Measurements from ENCODE around the gene ARID1B. TPM values are rescaled to one million over a fixed set of nuclear protein-coding genes. Genes with fewer than 3 reads are reported as not detected.

Gene ARID1B
- total and polyA plus RNA-seq, 2 of the 13 experiments (the other 11 are each of a cell fraction or from before 2014, with no cell fraction given): 20.1 to 32.6 TPM

- WGBS (ENCODE audit: low lambda C conversion rate): 96% methylated on average over 6 of the region's 6 CpGs
- Histone ChIP-seq H3K4me1 (ENCODE audit: insufficient read depth, low read length) (peaks cover 23% of the 10 kb centered on the region), H3K36me3 (replicated peaks in 1 of 2; ENCODE audit: control insufficient read depth in 1 of 2, insufficient read depth in 2 of 2, low read length in 2 of 2) (no peaks in the 10 kb centered on the region; a peak in 1 of 5 replicates), H3K27me3 (ENCODE audit: control insufficient read depth in 1 of 2, insufficient read depth in 2 of 2, low read length in 2 of 2) (no peaks in the 10 kb centered on the region), H3K79me2 (ENCODE audit: insufficient read depth, low read length) (peaks cover 92% of the 10 kb centered on the region), H3K4me3 (replicated peaks in 1 of 3; ENCODE audit: insufficient read depth in 1 of 3, low read depth in 2 of 3, low read length in 3 of 3) (no peak overlapping the region), H3K9ac (ENCODE audit: insufficient read depth, low read depth, low read length) (no peak overlapping the region), H2AFZ (ENCODE audit: low read length) (no peak overlapping the region), H3K4me2 (ENCODE audit: low read depth, low read length) (peak overlapping the region; percentile 19; the same call in 1 of the 2 replicates), H4K20me1 (ENCODE audit: insufficient read depth, low read length) (peaks cover 4% of the 10 kb centered on the region; the same call in 1 of the 2 replicates), H3K27ac (ENCODE audit: extremely low read length, insufficient read depth, low read length) (no peak overlapping the region), H3K9me3 (ENCODE audit: low read length) (no peaks in the 10 kb centered on the region)
- BruUV-seq (replicated peaks): no TSS peak
- TF ChIP-seq GATAD2A (CRISPR knock-in tag; IDR thresholded peaks at IDR 0.05) (0 out of 2 replicates have a peak, but pooled peaks have one; percentile 24), SIX1 (CRISPR knock-in tag; IDR thresholded peaks at IDR 0.05; ENCODE audit: borderline replicate concordance) (peak; percentile 54; the same call in 1 of the 2 replicates), TEAD2 (CRISPR knock-in tag; IDR thresholded peaks at IDR 0.05) (no peak)
- DNase-seq (ENCODE audit: low spot score) (peak; percentile 13), ATAC-seq (no peak), FAIRE-seq (no peak)
- ChIA-PET CTCF (ENCODE audit: low intra/inter-chr PET ratio, low total read pairs) (no interaction called here), POLR2A (no interaction called here)
- intact Hi-C loops (cut with micrococcal nuclease; ENCODE audit: unreplicated experiment) (no loop called here), in situ Hi-C loops (cut with HindIII; ENCODE audit: extremely low pct_ligation_motif_present, low pct_unique_long_range_greater_than_20kb) (no loop called here)
Observed at GRCh38 chr6:156845454-156846155, 68.4 kb downstream of the ARID1B start.

- no peak for FAIRE-seq
- Histone ChIP-seq H3K4me2 (ENCODE audit: low read depth, low read length) (no peak overlapping the region), H3K9me3 (ENCODE audit: low read length) (no peaks in the 10 kb centered on the region), H2AFZ (ENCODE audit: low read length) (no peak overlapping the region), H3K9ac (ENCODE audit: insufficient read depth, low read depth, low read length) (no peak overlapping the region), H3K36me3 (replicated peaks in 1 of 2; ENCODE audit: control insufficient read depth in 1 of 2, insufficient read depth in 2 of 2, low read length in 2 of 2) (no peaks in the 10 kb centered on the region; a peak in 1 of 5 replicates), H3K27me3 (ENCODE audit: control insufficient read depth in 1 of 2, insufficient read depth in 2 of 2, low read length in 2 of 2) (no peaks in the 10 kb centered on the region), H3K4me1 (ENCODE audit: insufficient read depth, low read length) (peaks cover 23% of the 10 kb centered on the region), H3K79me2 (ENCODE audit: insufficient read depth, low read length) (peaks cover 92% of the 10 kb centered on the region), H3K27ac (ENCODE audit: extremely low read length, insufficient read depth, low read length) (no peak overlapping the region), H3K4me3 (replicated peaks in 1 of 3; ENCODE audit: insufficient read depth in 1 of 3, low read depth in 2 of 3, low read length in 3 of 3) (no peak overlapping the region), H4K20me1 (ENCODE audit: insufficient read depth, low read length) (peaks cover 3% of the 10 kb centered on the region; the same call in 1 of the 2 replicates)
- CTCF ChIA-PET (ENCODE audit: low intra/inter-chr PET ratio, low total read pairs): no interaction called here
- TF ChIP-seq ZNF230 (CRISPR knock-in tag; IDR thresholded peaks at IDR 0.05): no peak
- no peak for TF ChIP-seq ZNF326 (CRISPR knock-in tag; IDR thresholded peaks at IDR 0.05; ENCODE audit: borderline replicate concordance)
- TF ChIP-seq HOXA7 (CRISPR knock-in tag; IDR thresholded peaks at IDR 0.05): no peak
- no peak for TF ChIP-seq CHCHD3 (CRISPR knock-in tag; IDR thresholded peaks at IDR 0.05)
- no peak for TF ChIP-seq PCBP2 (optimal IDR thresholded peaks at IDR 0.05; ENCODE audit: low read depth, low read length, poor library complexity, severe bottlenecking)
- TF ChIP-seq ZNF256 (CRISPR knock-in tag; conservative IDR thresholded peaks at IDR 0.05): no peak
- no peak for TF ChIP-seq ZNF879 (CRISPR knock-in tag; IDR thresholded peaks at IDR 0.05)
- intact Hi-C loops (cut with micrococcal nuclease; ENCODE audit: unreplicated experiment): no loop called here
- TSS peak; percentile 1 for BruUV-seq (replicated peaks)
- ATAC-seq: no peak; the same call in 2 of the 3 replicates
- WGBS (ENCODE audit: low lambda C conversion rate): 97% methylated on average over 6 of the region's 6 CpGs
- in situ Hi-C loops (cut with HindIII; ENCODE audit: extremely low pct_ligation_motif_present, low pct_unique_long_range_greater_than_20kb): no loop called here
- POLR2A ChIA-PET: no interaction called here
- DNase-seq (ENCODE audit: low spot score): no peak
Observed at GRCh38 chr6:156846845-156847599, 69.8 kb downstream of the ARID1B start.
